ENCODE results near the gene SRSF3.

SRSF3 gene

GRCh38 chr6:36624461-36625157 is 30.4 kb downstream of the SRSF3 start:
- ATAC-seq = no peak

DNA sequence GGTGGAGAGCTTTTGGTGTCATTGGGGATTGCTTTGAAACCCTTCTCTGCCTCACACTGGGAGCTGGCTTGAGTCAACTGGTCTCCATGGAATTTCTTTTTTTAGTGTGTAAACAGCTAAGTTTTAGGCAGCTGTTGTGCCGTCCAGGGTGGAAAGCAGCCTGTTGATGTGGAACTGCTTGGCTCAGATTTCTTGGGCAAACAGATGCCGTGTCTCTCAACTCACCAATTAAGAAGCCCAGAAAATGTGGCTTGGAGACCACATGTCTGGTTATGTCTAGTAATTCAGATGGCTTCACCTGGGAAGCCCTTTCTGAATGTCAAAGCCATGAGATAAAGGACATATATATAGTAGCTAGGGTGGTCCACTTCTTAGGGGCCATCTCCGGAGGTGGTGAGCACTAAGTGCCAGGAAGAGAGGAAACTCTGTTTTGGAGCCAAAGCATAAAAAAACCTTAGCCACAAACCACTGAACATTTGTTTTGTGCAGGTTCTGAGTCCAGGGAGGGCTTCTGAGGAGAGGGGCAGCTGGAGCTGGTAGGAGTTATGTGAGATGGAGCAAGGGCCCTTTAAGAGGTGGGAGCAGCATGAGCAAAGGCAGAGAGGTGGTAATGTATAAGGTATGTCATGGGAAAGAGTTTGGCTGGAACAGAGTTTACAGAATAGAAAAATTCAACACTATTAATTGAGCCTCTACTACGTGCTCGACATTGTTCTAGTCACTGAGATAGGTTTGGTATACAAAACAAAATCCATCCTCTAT is 31.2 kb downstream of the SRSF3 start:
- ATAC-seq = no peak

DNA sequence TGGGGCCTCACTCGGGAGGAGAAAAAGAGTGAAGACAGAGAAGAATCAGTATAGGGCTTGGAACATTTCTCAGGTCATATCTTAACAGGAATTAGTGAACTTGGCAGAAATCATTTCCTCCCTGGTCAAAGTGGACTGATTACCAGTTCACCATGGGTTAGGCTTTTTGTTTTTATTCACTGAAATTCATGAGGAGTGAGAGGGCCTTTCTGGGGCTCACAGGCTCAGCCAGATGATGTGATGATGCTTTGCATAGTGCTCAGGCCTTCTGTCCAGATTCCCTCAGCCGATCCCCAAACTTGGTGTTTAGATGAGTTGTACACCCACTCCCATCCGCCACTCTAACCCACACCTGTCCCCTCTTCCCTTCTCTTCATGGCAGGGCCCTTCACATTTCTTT is 32.5 kb downstream of the SRSF3 start:
- no peak for ATAC-seq

- no peak for ATAC-seq
Measured at GRCh38 chr6:36627141-36627540, 33.0 kb downstream of the SRSF3 start.

DNA sequence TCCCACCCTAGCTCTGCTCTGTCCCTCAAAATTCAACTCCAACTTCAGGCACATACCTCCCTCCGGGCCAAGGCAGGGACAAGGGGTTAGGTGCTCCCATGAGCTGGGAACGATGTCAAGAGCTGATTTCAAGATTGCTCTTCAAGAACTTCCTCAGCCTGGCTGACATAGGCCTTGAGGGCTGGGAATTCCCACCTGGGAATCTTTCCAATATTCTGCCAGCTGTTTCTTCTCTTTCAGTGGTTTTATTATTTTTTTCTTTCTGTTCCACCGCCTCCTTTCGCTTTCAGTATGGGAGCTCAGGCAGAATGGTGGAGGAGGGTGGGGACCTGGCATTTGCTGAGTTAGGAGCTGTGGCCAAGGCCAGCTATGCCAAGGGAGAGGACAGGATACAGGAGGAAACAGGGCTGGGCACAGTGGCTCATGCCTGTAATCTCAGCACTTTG is 33.7 kb downstream of the SRSF3 start:
- ATAC-seq = peak in 1 of 2 donors; percentile 25

DNA sequence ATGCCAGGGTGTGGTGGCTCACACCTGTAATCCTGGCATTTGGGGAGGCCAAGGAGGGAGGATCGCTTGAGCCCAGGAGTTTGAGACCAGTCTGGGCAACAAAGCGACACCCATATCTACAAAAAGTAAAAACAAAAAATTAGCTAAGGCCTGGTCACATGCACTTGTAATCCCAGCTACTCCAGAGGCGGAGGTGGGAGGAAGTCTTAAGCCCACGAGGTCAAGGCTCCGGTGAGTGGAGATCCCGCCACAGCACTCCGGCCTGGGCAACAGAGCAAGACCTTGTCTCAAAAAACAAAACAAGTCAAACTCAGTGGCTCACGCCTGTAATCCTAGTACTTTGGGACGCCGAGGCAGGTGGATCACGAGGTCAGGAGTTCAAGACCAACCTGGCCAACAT is 35.6 kb downstream of the SRSF3 start:
- no peak for ATAC-seq

DNA sequence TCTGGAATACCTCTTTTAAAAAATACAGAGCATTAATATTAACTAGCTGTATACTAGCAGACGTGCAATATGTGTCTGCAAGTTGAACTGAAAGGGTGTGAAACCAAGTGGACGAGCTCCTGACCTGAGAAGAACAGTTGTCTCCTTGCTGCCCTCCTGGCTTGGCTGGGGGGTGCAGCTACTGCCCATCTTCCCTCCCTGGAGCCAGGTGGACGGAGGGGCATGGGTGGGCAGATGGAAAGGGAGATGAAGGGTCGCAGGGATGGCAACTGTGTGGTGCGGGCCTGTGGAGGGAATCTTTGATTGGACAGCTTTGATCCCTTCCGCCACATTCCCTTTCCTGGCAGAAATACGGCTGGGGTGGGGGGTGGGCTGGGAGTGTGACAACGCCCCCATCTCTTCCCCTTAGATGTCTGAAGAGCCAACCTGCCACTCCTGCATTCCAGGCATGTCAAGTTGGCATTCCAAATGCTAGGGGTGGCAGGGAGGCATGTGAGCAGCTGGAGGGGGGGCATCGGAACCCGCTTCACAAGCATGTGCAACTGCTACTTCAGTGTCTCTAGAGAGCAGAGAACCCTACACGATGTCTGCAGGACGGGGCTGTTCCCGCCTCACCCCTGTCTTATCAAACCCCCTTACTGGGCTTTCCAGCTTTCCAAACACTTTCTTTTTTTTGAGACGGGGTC is 37.3 kb downstream of the SRSF3 start:
- no peak for ATAC-seq

DNA sequence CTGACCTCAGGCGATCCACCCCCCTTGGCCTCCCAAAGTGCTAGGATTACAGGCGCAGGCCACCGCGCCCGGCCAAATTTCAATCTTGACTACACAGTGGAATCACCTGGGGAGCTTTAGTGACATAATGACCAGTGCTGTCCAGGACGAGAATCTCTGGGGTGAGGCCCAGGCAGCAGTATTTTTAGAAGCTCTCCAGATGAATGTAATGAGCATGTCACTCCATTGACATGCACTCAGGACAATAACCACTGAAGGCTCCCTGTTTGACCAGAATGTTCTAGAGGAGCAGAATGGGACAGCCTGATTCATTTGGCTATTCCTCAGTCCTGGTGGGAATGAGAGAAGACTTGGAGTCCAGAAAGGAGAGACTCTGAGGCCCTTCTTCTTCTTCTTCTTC is 39.2 kb downstream of the SRSF3 start:
- ATAC-seq = no peak

- ATAC-seq = no peak
Measured at GRCh38 chr6:36633915-36634314, 39.8 kb downstream of the SRSF3 start.

DNA sequence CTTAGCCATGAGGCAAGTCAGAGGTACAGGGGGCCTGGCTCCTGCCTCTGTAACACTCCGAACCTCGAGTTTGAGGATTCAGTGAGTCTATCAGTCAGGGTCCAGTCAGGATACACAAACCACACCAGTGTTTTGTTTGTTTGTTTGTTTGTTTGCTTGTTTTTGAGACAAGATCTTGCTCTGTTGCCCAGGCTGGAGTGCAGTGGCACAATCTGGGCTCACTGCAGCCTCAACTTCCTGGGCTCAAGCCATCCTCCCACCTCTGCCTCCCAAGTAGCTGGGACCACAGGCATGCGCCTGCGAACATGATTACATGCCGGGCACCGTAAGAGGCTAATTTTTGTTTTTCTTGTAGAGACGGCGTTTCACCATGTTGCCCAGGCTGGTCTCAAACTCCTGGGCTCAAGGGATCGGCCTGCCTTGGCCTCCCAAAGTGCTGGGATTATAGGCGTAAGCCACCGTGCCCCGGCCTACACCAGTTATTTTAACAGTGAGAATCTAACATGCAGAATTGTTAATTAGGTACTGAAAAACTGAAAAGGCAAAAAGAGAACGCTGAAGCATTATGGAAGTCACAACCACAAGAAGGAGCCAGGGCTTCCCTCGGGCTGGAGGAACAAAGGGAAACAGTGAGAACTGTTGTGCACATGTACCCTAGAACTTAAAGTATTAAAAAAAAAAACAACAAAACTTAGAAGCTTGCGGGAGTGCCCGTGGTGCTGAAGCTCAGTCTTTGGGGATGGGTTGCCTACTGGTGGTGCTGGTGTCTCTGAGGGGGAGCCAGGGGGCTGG is 40.4 kb downstream of the SRSF3 start:
- ATAC-seq = no peak

GRCh38 chr6:36636283-36636682 is 42.1 kb downstream of the SRSF3 start:
- no peak for ATAC-seq

DNA sequence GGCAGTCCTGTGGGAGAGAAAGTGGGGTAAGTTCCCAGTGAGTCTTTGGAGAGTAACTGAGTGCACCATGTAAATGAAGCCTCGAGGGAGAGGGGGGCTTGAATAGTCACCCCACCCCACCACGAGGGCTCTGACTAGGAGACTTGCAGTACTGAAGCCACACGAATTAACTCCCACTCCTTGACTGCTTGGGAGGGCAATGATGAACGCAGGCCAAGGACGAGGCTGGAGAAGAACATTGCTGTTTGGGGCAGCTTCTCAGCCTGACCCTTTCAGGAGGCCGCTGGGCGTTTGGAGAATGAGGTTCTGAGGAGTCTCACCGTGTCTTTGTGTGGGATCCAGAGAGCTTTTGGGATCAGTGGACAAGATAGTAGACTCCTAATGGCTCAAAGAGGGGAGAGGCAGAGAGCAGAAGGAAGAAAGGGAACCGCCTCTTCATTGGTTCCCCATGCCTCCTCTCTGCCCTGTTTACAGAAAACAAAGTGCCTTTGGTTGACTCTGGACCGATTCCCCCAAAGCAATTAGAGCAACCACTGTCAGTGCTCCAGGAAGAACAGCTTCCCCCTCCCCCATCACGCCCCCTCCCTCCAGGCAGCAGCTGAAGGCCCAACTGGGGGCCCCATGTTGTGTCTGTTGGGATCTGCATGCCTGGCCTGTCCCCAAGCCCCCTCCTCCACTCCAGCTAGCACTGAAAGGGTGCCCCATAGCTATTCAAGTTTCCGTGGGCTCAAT is 42.7 kb downstream of the SRSF3 start:
- ATAC-seq = no peak

DNA sequence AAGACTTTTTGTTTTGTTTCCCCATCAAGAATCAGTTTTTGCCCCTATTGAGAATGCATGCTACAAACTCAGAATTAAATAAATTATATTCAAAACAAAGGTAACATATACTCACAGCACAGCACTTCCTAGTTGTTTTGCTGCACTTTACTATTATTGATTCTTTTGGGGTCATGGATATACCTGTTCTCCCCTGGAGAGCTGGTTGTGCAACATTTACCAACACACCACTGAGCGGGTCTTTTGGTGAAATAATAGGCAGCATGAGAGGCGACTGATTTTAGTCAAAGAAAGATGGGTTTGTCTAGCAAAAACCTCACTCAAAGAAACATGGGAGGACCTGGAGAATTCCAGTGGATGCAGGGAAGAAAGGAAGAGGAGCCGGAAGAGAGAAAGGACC is 44.4 kb downstream of the SRSF3 start:
- ATAC-seq = no peak

DNA sequence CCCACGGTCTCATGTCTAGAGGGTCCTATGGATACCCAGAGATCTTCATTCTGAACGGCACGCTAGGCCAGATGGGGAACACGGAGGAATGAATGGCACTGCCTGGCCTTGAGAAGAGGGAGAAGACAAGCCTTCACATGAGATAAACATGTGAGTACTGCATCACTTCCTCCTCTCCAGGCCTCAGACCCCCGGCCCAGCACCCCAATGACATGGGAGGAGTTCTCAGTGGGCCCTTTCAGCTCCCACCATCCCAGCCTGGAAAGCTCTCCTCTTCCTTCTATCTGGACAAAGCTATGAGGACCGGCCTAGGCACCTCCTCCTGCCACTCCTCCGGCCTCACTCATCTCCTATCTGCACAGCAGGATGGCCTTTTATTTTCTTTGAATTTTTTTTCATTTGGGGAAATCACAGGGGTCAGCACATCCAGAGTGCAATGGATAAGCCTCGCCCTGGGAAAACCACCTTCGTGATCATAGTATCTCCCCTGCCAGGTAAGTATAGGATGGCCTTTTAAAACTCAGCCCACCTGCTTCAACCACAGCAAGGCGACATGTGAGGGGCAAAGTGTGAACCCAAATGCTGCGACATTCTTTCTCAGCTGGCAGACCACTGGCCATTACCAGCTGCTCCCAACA is 45.1 kb downstream of the SRSF3 start:
- no peak for ATAC-seq

- no peak for ATAC-seq
Measured at GRCh38 chr6:36641543-36641942, 47.4 kb downstream of the SRSF3 start.

DNA sequence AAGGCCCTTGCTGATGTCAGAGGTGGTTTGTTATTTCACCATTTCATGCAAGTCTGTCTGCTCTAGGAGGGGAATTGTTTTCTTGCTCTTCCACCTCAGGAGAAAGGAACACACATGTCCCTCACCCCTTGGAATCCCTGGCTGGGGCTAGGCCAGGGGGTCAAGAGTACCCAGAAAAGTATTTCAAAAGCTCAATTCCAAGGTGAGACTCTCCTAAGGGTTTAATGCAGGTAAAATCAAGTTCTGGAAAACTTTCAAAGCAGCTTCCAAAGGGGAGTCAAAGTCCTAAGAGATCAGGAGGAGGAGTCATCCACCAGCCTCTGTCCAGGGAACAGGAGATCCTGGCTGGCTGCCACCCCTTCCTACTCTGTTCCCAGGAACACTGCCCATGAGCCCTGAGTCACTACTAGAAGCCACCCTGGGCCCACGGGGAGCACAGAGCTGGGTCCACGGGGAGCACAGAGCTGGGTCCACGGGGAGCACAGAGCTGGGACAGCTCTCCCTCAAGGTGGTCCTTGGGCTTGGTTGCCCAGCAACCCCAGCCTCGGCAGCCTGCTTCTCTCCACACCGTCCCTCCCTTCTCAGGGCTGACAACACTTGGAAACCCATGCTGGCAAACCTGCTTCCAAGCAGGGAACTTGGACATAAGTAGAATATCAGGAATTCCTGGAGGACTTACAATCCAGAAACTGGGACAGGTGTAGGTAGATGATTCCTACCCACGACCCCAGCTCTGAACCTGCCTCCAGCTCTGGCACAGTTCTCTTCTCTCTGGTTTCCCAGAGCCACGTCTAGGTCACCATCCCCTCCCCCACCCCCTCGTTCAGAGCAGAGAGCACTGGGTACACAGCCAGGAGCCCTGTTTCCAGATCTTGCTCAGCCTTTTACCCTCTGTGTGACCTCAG is 49.0 kb downstream of the SRSF3 start:
- no peak for ATAC-seq

GRCh38 chr6:36643977-36644376 is 49.8 kb downstream of the SRSF3 start:
- ATAC-seq = no peak

GRCh38 chr6:36649086-36649485 is 54.9 kb downstream of the SRSF3 start:
- ATAC-seq = no peak

- no peak for ATAC-seq
Measured at GRCh38 chr6:36649701-36650484, 55.7 kb downstream of the SRSF3 start.
